SK-N-SH (cell line): ENCODE results near the gene TMEM245. TPM values are rescaled to one million over a fixed set of nuclear protein-coding genes. Genes with fewer than 3 reads are reported as not detected.

Experiments used
- CTCF ChIA-PET: fragments of 300-600, 350-600 bp; formaldehyde crosslinking; extraction: SDS; loops from one replicate; lab custom pipeline; 2021; lab: Yijun Ruan, JAX
- POLR2A ChIA-PET: fragments of 350-600 bp; sonication (Branson Sonifier 250); formaldehyde crosslinking; extraction: SDS; loops from one replicate; lab custom pipeline; 2020; ENCODE audit warnings: antibody characterized with exemption, inconsistent platforms; lab: Yijun Ruan, JAX
- DNase-seq: peaks from one replicate; pipeline ENCODE4 v3.0.0; 2012
- H2AFZ ChIP-seq: fragments of 200-600 bp; sonication (generic); 2 replicates; pipeline ENCODE4 v1.8.1; 2016; ENCODE audit warnings: antibody characterized with exemption, mild to moderate bottlenecking, low read depth
- H3F3A ChIP-seq: fragments of 200-600 bp; sonication (generic); replicated peaks from 2 replicates; pipeline ENCODE3; 2016; ENCODE audit warnings: antibody characterized with exemption, mild to moderate bottlenecking; ENCODE audit not compliant: insufficient read depth
- H3K27ac ChIP-seq, 2 experiments: fragments of 200-500 bp in 1 of 2; fragments of 200-600 bp in 1 of 2; sonication (Bioruptor generic) in 1 of 2; sonication (generic), shearing (Covaris generic) in 1 of 2; 2 replicates each; pipeline versions ENCODE4 v1.5.1 to v1.6.1; 2014 to 2016; ENCODE audit warnings: low read depth in 2 of 2, inconsistent platforms in 1 of 2, low read length in 1 of 2, mild to moderate bottlenecking in 1 of 2, mixed read lengths in 1 of 2
- H3K27me3 ChIP-seq: fragments of 200-600 bp; sonication (generic), shearing (Covaris generic); 2 replicates; pipeline ENCODE4 v1.6.1; 2016; ENCODE audit warnings: mixed run types; ENCODE audit not compliant: insufficient read depth
- H3K36me3 ChIP-seq, 2 experiments: fragments of 200-500 bp in 1 of 2; fragments of 200-600 bp in 1 of 2; sonication (Bioruptor generic) in 1 of 2; sonication (generic) in 1 of 2; replicated peaks in 1 of 2; 2 replicates each; pipeline versions ENCODE3 to v1.5.1; 2014 to 2016; ENCODE audit warnings: low read length in 1 of 2, mild to moderate bottlenecking in 1 of 2; ENCODE audit not compliant: insufficient read depth in 2 of 2, control insufficient read depth in 1 of 2
- H3K4me1 ChIP-seq, 2 experiments: fragments of 200-500 bp in 1 of 2; fragments of 200-600 bp in 1 of 2; sonication (Bioruptor generic) in 1 of 2; sonication (generic), shearing (Covaris generic) in 1 of 2; 2 replicates each; pipeline versions ENCODE4 v1.5.1 to v1.6.1; 2014 to 2016; ENCODE audit warnings: low read depth in 1 of 2, low read length in 1 of 2, mixed run types in 1 of 2; ENCODE audit not compliant: insufficient read depth in 2 of 2, control insufficient read depth in 1 of 2
- H3K4me2 ChIP-seq: fragments of 200-600 bp; sonication (generic), shearing (Covaris generic); 2 replicates; pipeline ENCODE4 v1.6.1; 2017; ENCODE audit warnings: mixed run types
- H3K4me3 ChIP-seq, 2 experiments: fragments of 200-500 bp in 1 of 2; fragments of 200-600 bp in 1 of 2; sonication (Bioruptor generic) in 1 of 2; sonication (generic), shearing (Covaris generic) in 1 of 2; 2 replicates each; pipeline versions ENCODE4 v1.5.1 to v1.8.1; 2014 to 2016; ENCODE audit warnings: low read depth in 2 of 2, inconsistent platforms in 1 of 2, low read length in 1 of 2, mild to moderate bottlenecking in 1 of 2, mixed read lengths in 1 of 2, moderate library complexity in 1 of 2
- H3K79me2 ChIP-seq: fragments of 200-600 bp; sonication (generic); 2 replicates; pipeline ENCODE4 v1.8.1; 2017; ENCODE audit warnings: mild to moderate bottlenecking; ENCODE audit not compliant: insufficient read depth
- H3K9ac ChIP-seq: fragments of 200-600 bp; sonication (generic); 2 replicates; pipeline ENCODE4 v1.6.1; 2017; ENCODE audit warnings: mixed run types
- H3K9me2 ChIP-seq: fragments of 200-600 bp; sonication (generic); 2 replicates; pipeline ENCODE4 v1.6.1; 2017; ENCODE audit warnings: mixed run types
- H3K9me3 ChIP-seq: fragments of 200-600 bp; sonication (generic); 2 replicates; pipeline ENCODE4 v1.6.1; 2017; ENCODE audit warnings: mixed run types, mild to moderate bottlenecking, moderate library complexity
- H4K20me1 ChIP-seq: fragments of 200-600 bp; sonication (generic); 2 replicates; pipeline ENCODE4 v1.6.1; 2017; ENCODE audit warnings: mild to moderate bottlenecking, mixed run types; ENCODE audit not compliant: insufficient read depth
- CHD2 ChIP-seq: fragments of 150-350 bp; IDR thresholded peaks from 2 replicates; pipeline ENCODE4 v1.6.1; 2018; ENCODE audit warnings: low read length; ENCODE audit not compliant: partially characterized antibody
- FOSL2 ChIP-seq: IDR thresholded peaks from 2 replicates; pipeline ENCODE4 v1.4.0; 2012; ENCODE audit warnings: low read depth, mild to moderate bottlenecking, moderate library complexity, borderline replicate concordance
- FOXM1 ChIP-seq: IDR thresholded peaks from 2 replicates; pipeline ENCODE4 v1.4.0; 2012; ENCODE audit warnings: low read depth, mild to moderate bottlenecking
- GABPA ChIP-seq: IDR thresholded peaks from 2 replicates; pipeline ENCODE4 v1.4.0; 2012; ENCODE audit warnings: low read depth, mild to moderate bottlenecking
- JUND ChIP-seq: IDR thresholded peaks from 2 replicates; pipeline ENCODE4 v1.4.0; 2012
- NRF1 ChIP-seq: IDR thresholded peaks from 2 replicates; pipeline ENCODE4 v1.6.1; 2012; ENCODE audit warnings: low read depth, mild to moderate bottlenecking, low read length
- POLR2AphosphoS5 ChIP-seq: IDR thresholded peaks from 2 replicates; pipeline ENCODE4 v1.6.1; 2012; ENCODE audit warnings: low read depth, low read length
- RFX5 ChIP-seq: IDR thresholded peaks from 2 replicates; pipeline ENCODE4 v1.6.1; 2012; ENCODE audit warnings: mild to moderate bottlenecking, improper control_type of control experiment, low read length
- WGBS: methylation state at CpG from one replicate; pipeline ENCODE4 v1.1.6; 2017; ENCODE audit warnings: low lambda C conversion rate; 5-methylcytosine and 5-hydroxymethylcytosine counted together
- polyA plus RNA-seq, 3 experiments: library from polyadenylated mRNA; depleted of rRNA; stranded (reverse); fragments of >200 nt; gene quantifications; 2 replicates each; pipeline ENCODE4 v1.2.3, GENCODE V29; 2012
- TF ChIP-seq, protein P1 (sequence below): fragments of 150-350 bp; IDR thresholded peaks from 2 replicates; pipeline ENCODE4 v1.6.1; 2017; ENCODE audit warnings: antibody characterized with exemption, low read length, low read depth, borderline replicate concordance
- TF ChIP-seq, protein P2 (sequence below): fragments of 150-350 bp; IDR thresholded peaks from 2 replicates; pipeline ENCODE4 v1.6.1; 2016; ENCODE audit warnings: mild to moderate bottlenecking, low read depth, low read length
- TF ChIP-seq, protein P3 (sequence below): IDR thresholded peaks from 2 replicates; pipeline ENCODE4 v1.4.0; 2012; ENCODE audit warnings: low read depth
- TF ChIP-seq, protein P4 (sequence below): IDR thresholded peaks from 2 replicates; pipeline ENCODE4 v1.4.0; 2012; ENCODE audit warnings: low read depth, borderline replicate concordance

Gene TMEM245
- polyA plus RNA-seq, 1 of the 3 experiments (the other 2 are of a cell fraction), result 17.5 TPM

DNA sequence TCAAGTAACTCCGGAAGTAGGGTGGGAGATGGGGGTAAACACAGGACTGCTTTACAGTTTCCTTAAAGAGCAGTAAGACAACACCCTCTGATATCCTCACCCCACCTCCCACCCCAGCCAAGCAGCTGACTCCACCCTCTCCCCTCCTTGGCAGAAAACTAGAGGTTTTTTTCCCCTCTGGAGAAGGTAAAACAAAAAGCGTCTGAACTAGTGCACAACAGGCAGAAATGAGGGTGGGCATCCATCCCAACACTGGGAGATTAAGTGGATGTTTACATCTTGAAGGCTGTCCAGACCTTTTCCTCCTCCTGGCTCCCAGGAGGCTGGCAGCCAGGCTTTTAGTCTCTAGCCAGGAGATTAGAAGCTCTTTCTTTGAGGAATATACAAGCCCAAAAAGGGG is 92.6 kb downstream of the TMEM245 start:
- H4K20me1 ChIP-seq, result no peaks in the 10 kb centered on the region
- no peaks in the 10 kb centered on the region for H3K9me3 ChIP-seq
- no peak overlapping the region for H3K27ac ChIP-seq
- H3K9me2 ChIP-seq, result no peaks in the 10 kb centered on the region
- peaks cover 30 to 34% of the 10 kb centered on the region in 2 experiments for H3K36me3 ChIP-seq
- POLR2A ChIA-PET, result no interaction called here
- H2AFZ ChIP-seq, result no peak overlapping the region
- H3K4me3 ChIP-seq, result no peak overlapping the region
- WGBS, result 96% methylated on average over 2 of the region's 2 CpGs
- DNase-seq, result no peak
- H3F3A ChIP-seq, result no peaks in the 10 kb centered on the region
- peaks cover 48% of the 10 kb centered on the region for H3K79me2 ChIP-seq
- no peaks in the 10 kb centered on the region for H3K4me1 ChIP-seq
- H3K4me2 ChIP-seq, result no peak overlapping the region
- TF ChIP-seq, protein P1, sequence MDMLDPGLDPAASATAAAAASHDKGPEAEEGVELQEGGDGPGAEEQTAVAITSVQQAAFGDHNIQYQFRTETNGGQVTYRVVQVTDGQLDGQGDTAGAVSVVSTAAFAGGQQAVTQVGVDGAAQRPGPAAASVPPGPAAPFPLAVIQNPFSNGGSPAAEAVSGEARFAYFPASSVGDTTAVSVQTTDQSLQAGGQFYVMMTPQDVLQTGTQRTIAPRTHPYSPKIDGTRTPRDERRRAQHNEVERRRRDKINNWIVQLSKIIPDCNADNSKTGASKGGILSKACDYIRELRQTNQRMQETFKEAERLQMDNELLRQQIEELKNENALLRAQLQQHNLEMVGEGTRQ, result no peak
- TF ChIP-seq FOSL2, result no peak
- no peak for TF ChIP-seq CHD2
- no peak for TF ChIP-seq GABPA
- TF ChIP-seq, protein P2, sequence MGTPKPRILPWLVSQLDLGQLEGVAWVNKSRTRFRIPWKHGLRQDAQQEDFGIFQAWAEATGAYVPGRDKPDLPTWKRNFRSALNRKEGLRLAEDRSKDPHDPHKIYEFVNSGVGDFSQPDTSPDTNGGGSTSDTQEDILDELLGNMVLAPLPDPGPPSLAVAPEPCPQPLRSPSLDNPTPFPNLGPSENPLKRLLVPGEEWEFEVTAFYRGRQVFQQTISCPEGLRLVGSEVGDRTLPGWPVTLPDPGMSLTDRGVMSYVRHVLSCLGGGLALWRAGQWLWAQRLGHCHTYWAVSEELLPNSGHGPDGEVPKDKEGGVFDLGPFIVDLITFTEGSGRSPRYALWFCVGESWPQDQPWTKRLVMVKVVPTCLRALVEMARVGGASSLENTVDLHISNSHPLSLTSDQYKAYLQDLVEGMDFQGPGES, result no peak
- TF ChIP-seq NRF1, result no peak
- no peak for TF ChIP-seq RFX5
- TF ChIP-seq, protein P3, sequence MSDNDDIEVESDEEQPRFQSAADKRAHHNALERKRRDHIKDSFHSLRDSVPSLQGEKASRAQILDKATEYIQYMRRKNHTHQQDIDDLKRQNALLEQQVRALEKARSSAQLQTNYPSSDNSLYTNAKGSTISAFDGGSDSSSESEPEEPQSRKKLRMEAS, result no peak
- TF ChIP-seq POLR2AphosphoS5, result no peak
- TF ChIP-seq JUND, result no peak
- TF ChIP-seq, protein P4, sequence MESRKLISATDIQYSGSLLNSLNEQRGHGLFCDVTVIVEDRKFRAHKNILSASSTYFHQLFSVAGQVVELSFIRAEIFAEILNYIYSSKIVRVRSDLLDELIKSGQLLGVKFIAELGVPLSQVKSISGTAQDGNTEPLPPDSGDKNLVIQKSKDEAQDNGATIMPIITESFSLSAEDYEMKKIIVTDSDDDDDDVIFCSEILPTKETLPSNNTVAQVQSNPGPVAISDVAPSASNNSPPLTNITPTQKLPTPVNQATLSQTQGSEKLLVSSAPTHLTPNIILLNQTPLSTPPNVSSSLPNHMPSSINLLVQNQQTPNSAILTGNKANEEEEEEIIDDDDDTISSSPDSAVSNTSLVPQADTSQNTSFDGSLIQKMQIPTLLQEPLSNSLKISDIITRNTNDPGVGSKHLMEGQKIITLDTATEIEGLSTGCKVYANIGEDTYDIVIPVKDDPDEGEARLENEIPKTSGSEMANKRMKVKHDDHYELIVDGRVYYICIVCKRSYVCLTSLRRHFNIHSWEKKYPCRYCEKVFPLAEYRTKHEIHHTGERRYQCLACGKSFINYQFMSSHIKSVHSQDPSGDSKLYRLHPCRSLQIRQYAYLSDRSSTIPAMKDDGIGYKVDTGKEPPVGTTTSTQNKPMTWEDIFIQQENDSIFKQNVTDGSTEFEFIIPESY, result no peak
- no peaks in the 10 kb centered on the region for H3K27me3 ChIP-seq
- H3K9ac ChIP-seq, result no peak overlapping the region
- CTCF ChIA-PET, result no interaction called here

DNA sequence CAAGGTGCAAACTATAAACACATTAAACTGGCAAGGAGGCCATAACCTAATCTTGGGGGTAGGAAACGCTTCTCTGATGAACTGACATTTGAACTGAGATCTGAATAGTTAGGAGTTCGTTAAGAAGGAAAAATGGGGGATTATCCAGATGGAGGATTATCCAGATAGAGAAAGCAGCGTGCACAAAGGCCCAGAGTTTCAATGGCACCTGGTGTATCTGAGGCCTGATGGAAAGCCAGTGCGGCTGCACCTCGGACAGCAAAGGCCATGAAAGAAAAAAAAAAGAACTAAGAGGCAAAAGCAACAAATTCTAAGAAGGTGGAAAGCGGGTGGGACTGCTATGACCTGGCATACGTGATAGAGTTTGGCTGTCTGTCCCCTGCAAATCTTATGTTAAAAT is 93.4 kb downstream of the TMEM245 start:
- no peak overlapping the region for H2AFZ ChIP-seq
- H3K9me2 ChIP-seq, result no peaks in the 10 kb centered on the region
- H3F3A ChIP-seq, result no peaks in the 10 kb centered on the region
- no peak overlapping the region for H3K27ac ChIP-seq
- no peaks in the 10 kb centered on the region for H3K9me3 ChIP-seq
- H3K27me3 ChIP-seq, result no peaks in the 10 kb centered on the region
- peaks cover 48% of the 10 kb centered on the region for H3K79me2 ChIP-seq
- 93% methylated on average over 7 of the region's 7 CpGs for WGBS
- H3K4me1 ChIP-seq, result no peaks in the 10 kb centered on the region
- ChIA-PET POLR2A (no interaction called here), CTCF (interaction anchor here (1.1 kb wide), 1 partner anchor 9 kb away, joined by 3 read pairs; no protein-coding TSS in a partner anchor)
- no peak overlapping the region for H3K4me2 ChIP-seq
- TF ChIP-seq NRF1, result no peak
- TF ChIP-seq FOXM1, result no peak
- TF ChIP-seq JUND, result no peak
- no peak overlapping the region for H3K9ac ChIP-seq
- no peak overlapping the region for H3K4me3 ChIP-seq
- H4K20me1 ChIP-seq, result no peaks in the 10 kb centered on the region
- DNase-seq, result no peak
- H3K36me3 ChIP-seq, result peaks cover 26 to 32% of the 10 kb centered on the region in 2 experiments
